ENCODE measurements around the gene CFAP74.

Gene CFAP74

GRCh38 chr1:2001773-2002411 is 1.7 kb downstream of the CFAP74 start:
- Histone ChIP-seq H2AFZ (ENCODE audit: insufficient read depth, low read length, poor library complexity) (no peak overlapping the region), H3K9me3 (ENCODE audit: insufficient read depth, low read depth, low read length) (no peaks in the 10 kb centered on the region), H2BK5ac (ENCODE audit: low read depth, low read length, poor library complexity) (no peak overlapping the region), H3K27ac (ENCODE audit: low read depth, low read length) (no peak overlapping the region), H2BK120ac (ENCODE audit: insufficient read depth, low read length, poor library complexity) (no peak overlapping the region), H4K91ac (ENCODE audit: low read depth, low read length) (no peak overlapping the region), H3K4me1 (ENCODE audit: control insufficient read depth in 1 of 2, insufficient read depth in 2 of 2, low read length in 2 of 2) (peaks cover 8 to 15% of the 10 kb centered on the region in 2 experiments), H3K9ac (ENCODE audit: low read length) (no peak overlapping the region), H3K27me3 (ENCODE audit: insufficient read depth, low read length) (no peaks in the 10 kb centered on the region), H4K12ac (ENCODE audit: low read depth, low read length) (no peak overlapping the region), H3K4me3 (ENCODE audit: low read depth, low read length) (no peak overlapping the region), H2BK12ac (ENCODE audit: low read length) (no peak overlapping the region), H3K18ac (ENCODE audit: low read length) (no peak overlapping the region), H3K36me3 (ENCODE audit: control insufficient read depth in 1 of 2, insufficient read depth in 2 of 2, low read length in 2 of 2) (no peaks in the 10 kb centered on the region), H4K8ac (ENCODE audit: low read depth, low read length) (no peak overlapping the region), H3K79me2 (ENCODE audit: control insufficient read depth, insufficient read depth, low read length, poor library complexity) (no peaks in the 10 kb centered on the region), H3K14ac (ENCODE audit: low read length) (no peak overlapping the region), H3K23ac (ENCODE audit: low read length) (no peak overlapping the region), H3K79me1 (ENCODE audit: low read length) (peaks cover 4% of the 10 kb centered on the region), H3K4ac (ENCODE audit: low read depth, low read length) (no peak overlapping the region), H2AK5ac (ENCODE audit: low read length) (no peak overlapping the region), H3K4me2 (ENCODE audit: low read length) (no peak overlapping the region)
- peak; percentile 84 to 94 for DNase-seq
- WGBS (ENCODE audit: extremely low coverage, insufficient coverage, insufficient read length), result no CpG with 5 or more reads among the region's 13 CpGs

DNA sequence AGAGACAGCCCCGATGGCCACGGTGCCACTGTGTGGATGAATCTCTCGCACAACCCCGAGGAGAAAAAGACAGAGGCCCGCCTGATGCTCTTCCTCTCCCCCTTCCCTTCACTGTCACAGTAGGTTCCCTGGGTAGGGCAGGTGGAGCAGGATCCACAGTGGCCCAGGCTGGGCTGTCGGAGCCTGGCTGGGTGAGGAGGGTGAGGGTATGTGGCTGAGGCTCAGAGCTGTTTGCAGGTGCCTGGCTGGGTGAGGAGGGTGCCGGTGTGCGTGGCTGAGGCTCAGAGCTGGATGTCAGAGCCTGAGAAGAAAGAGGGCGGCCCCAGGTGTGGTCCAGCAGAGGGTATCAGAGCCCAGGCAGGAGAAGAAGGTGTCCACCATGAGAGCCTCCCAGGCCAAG is 2.7 kb downstream of the CFAP74 start:
- H2BK12ac ChIP-seq (ENCODE audit: low read length), result no peak overlapping the region
- WGBS (ENCODE audit: extremely low coverage, insufficient coverage, insufficient read length), result no CpG with 5 or more reads among the region's 9 CpGs

GRCh38 chr1:2000432-2000831 is 3.2 kb downstream of the CFAP74 start:
- H4K8ac ChIP-seq (ENCODE audit: low read depth, low read length), result no peak overlapping the region
- H3K18ac ChIP-seq (ENCODE audit: low read length), result no peak overlapping the region
- no peak overlapping the region for H3K27ac ChIP-seq (ENCODE audit: low read depth, low read length)
- H3K9me3 ChIP-seq (ENCODE audit: insufficient read depth, low read depth, low read length), result no peaks in the 10 kb centered on the region
- H2AK5ac ChIP-seq (ENCODE audit: low read length), result no peak overlapping the region
- H3K36me3 ChIP-seq (ENCODE audit: control insufficient read depth in 1 of 2, insufficient read depth in 2 of 2, low read length in 2 of 2), result no peaks in the 10 kb centered on the region
- H3K79me2 ChIP-seq (ENCODE audit: control insufficient read depth, insufficient read depth, low read length, poor library complexity), result no peaks in the 10 kb centered on the region
- H3K27me3 ChIP-seq (ENCODE audit: insufficient read depth, low read length), result no peaks in the 10 kb centered on the region
- no peak overlapping the region for H3K4me2 ChIP-seq (ENCODE audit: low read length)
- peaks cover 8 to 15% of the 10 kb centered on the region in 2 experiments for H3K4me1 ChIP-seq (ENCODE audit: control insufficient read depth in 1 of 2, insufficient read depth in 2 of 2, low read length in 2 of 2)
- no peak overlapping the region for H3K4me3 ChIP-seq (ENCODE audit: low read depth, low read length)
- H2BK120ac ChIP-seq (ENCODE audit: insufficient read depth, low read length, poor library complexity), result no peak overlapping the region
- no peak for DNase-seq
- no peak overlapping the region for H2BK12ac ChIP-seq (ENCODE audit: low read length)
- H2AFZ ChIP-seq (ENCODE audit: insufficient read depth, low read length, poor library complexity), result no peak overlapping the region
- no CpG with 5 or more reads among the region's 7 CpGs for WGBS (ENCODE audit: extremely low coverage, insufficient coverage, insufficient read length)
- no peak overlapping the region for H3K4ac ChIP-seq (ENCODE audit: low read depth, low read length)
- H3K79me1 ChIP-seq (ENCODE audit: low read length), result peaks cover 4% of the 10 kb centered on the region
- H4K91ac ChIP-seq (ENCODE audit: low read depth, low read length), result no peak overlapping the region
- H2BK5ac ChIP-seq (ENCODE audit: low read depth, low read length, poor library complexity), result no peak overlapping the region
- H3K9ac ChIP-seq (ENCODE audit: low read length), result no peak overlapping the region
- H4K12ac ChIP-seq (ENCODE audit: low read depth, low read length), result no peak overlapping the region
- no peak overlapping the region for H3K23ac ChIP-seq (ENCODE audit: low read length)
- H3K14ac ChIP-seq (ENCODE audit: low read length), result no peak overlapping the region

More for the DNA sequence above, 2.7 kb downstream of the CFAP74 start:
- H3K14ac ChIP-seq (ENCODE audit: low read length), result no peak overlapping the region
- H3K9ac ChIP-seq (ENCODE audit: low read length), result no peak overlapping the region
- no peak overlapping the region for H2BK120ac ChIP-seq (ENCODE audit: insufficient read depth, low read length, poor library complexity)
- no peak overlapping the region for H3K4me2 ChIP-seq (ENCODE audit: low read length)
- no peak overlapping the region for H4K12ac ChIP-seq (ENCODE audit: low read depth, low read length)
- no peak overlapping the region for H4K91ac ChIP-seq (ENCODE audit: low read depth, low read length)
- H3K9me3 ChIP-seq (ENCODE audit: insufficient read depth, low read depth, low read length), result no peaks in the 10 kb centered on the region
- peaks cover 4% of the 10 kb centered on the region for H3K79me1 ChIP-seq (ENCODE audit: low read length)
- H3K23ac ChIP-seq (ENCODE audit: low read length), result no peak overlapping the region
- no peaks in the 10 kb centered on the region for H3K79me2 ChIP-seq (ENCODE audit: control insufficient read depth, insufficient read depth, low read length, poor library complexity)
- no peak overlapping the region for H3K4me3 ChIP-seq (ENCODE audit: low read depth, low read length)
- no peaks in the 10 kb centered on the region for H3K36me3 ChIP-seq (ENCODE audit: control insufficient read depth in 1 of 2, insufficient read depth in 2 of 2, low read length in 2 of 2)
- no peak overlapping the region for H2BK5ac ChIP-seq (ENCODE audit: low read depth, low read length, poor library complexity)
- no peak for DNase-seq
- H3K4ac ChIP-seq (ENCODE audit: low read depth, low read length), result no peak overlapping the region
- no peaks in the 10 kb centered on the region for H3K27me3 ChIP-seq (ENCODE audit: insufficient read depth, low read length)
- H3K27ac ChIP-seq (ENCODE audit: low read depth, low read length), result no peak overlapping the region
- H3K18ac ChIP-seq (ENCODE audit: low read length), result no peak overlapping the region
- H2AFZ ChIP-seq (ENCODE audit: insufficient read depth, low read length, poor library complexity), result no peak overlapping the region
- no peak overlapping the region for H2AK5ac ChIP-seq (ENCODE audit: low read length)
- H4K8ac ChIP-seq (ENCODE audit: low read depth, low read length), result no peak overlapping the region
- peaks cover 8 to 15% of the 10 kb centered on the region in 2 experiments for H3K4me1 ChIP-seq (ENCODE audit: control insufficient read depth in 1 of 2, insufficient read depth in 2 of 2, low read length in 2 of 2)

GRCh38 chr1:1997576-1997975 is 6.0 kb downstream of the CFAP74 start:
- Histone ChIP-seq H4K8ac (ENCODE audit: low read depth, low read length) (no peak overlapping the region), H2AFZ (ENCODE audit: insufficient read depth, low read length, poor library complexity) (no peak overlapping the region), H4K91ac (ENCODE audit: low read depth, low read length) (no peak overlapping the region), H3K4me2 (ENCODE audit: low read length) (no peak overlapping the region), H3K18ac (ENCODE audit: low read length) (no peak overlapping the region), H3K27ac (ENCODE audit: low read depth, low read length) (no peak overlapping the region), H2BK12ac (ENCODE audit: low read length) (no peak overlapping the region), H2BK120ac (ENCODE audit: insufficient read depth, low read length, poor library complexity) (no peak overlapping the region), H3K27me3 (ENCODE audit: insufficient read depth, low read length) (no peaks in the 10 kb centered on the region), H3K9ac (ENCODE audit: low read length) (no peak overlapping the region), H3K36me3 (ENCODE audit: control insufficient read depth in 1 of 2, insufficient read depth in 2 of 2, low read length in 2 of 2) (no peaks in the 10 kb centered on the region), H3K79me2 (ENCODE audit: control insufficient read depth, insufficient read depth, low read length, poor library complexity) (no peaks in the 10 kb centered on the region), H2BK5ac (ENCODE audit: low read depth, low read length, poor library complexity) (no peak overlapping the region), H3K9me3 (ENCODE audit: insufficient read depth, low read depth, low read length) (no peaks in the 10 kb centered on the region), H3K79me1 (ENCODE audit: low read length) (no peaks in the 10 kb centered on the region), H3K23ac (ENCODE audit: low read length) (no peak overlapping the region), H2AK5ac (ENCODE audit: low read length) (no peak overlapping the region), H3K4ac (ENCODE audit: low read depth, low read length) (no peak overlapping the region), H4K12ac (ENCODE audit: low read depth, low read length) (no peak overlapping the region), H3K4me3 (ENCODE audit: low read depth, low read length) (no peak overlapping the region), H3K14ac (ENCODE audit: low read length) (no peak overlapping the region), H3K4me1 (ENCODE audit: control insufficient read depth in 1 of 2, insufficient read depth in 2 of 2, low read length in 2 of 2) (peaks cover 2 to 7% of the 10 kb centered on the region in 2 experiments)
- no CpG with 5 or more reads among the region's 6 CpGs for WGBS (ENCODE audit: extremely low coverage, insufficient coverage, insufficient read length)
- no peak for DNase-seq

Measured in trophoblast cell (in vitro differentiated cells and primary cell).